ENCODE measurements around the gene ENPP7.

Gene ENPP7, protein sequence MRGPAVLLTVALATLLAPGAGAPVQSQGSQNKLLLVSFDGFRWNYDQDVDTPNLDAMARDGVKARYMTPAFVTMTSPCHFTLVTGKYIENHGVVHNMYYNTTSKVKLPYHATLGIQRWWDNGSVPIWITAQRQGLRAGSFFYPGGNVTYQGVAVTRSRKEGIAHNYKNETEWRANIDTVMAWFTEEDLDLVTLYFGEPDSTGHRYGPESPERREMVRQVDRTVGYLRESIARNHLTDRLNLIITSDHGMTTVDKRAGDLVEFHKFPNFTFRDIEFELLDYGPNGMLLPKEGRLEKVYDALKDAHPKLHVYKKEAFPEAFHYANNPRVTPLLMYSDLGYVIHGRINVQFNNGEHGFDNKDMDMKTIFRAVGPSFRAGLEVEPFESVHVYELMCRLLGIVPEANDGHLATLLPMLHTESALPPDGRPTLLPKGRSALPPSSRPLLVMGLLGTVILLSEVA

DNA sequence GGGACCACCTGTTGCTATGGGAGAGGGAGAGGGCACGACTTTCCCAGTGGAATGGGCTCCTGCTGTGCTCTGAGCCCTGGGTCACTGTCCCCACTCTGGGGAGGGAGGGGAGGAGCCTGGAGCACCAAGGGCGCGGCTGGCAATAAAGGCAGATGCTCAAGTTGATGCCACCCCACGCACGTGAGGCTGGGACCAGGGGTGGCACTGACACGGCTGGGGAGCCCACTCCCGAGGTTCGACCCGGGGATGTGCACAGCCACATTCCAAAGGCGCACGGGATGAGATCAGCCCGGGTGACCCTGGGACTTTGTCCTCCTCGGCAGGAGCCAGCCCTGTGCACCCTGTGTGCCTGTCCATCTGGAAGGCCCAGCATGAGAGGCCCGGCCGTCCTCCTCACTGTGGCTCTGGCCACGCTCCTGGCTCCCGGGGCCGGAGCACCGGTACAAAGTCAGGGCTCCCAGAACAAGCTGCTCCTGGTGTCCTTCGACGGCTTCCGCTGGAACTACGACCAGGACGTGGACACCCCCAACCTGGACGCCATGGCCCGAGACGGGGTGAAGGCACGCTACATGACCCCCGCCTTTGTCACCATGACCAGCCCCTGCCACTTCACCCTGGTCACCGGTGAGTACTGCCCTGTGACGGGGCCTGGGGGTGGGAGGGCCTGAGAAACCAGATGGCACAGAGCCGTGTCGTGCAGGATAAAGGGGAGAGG is at the start of gene ENPP7:
ENPP7 (plus strand) TSS at position 175 of the 715 bp plus-strand sequence; CDS start at position 372, 197 bp downstream.
- no peak for DNase-seq

DNA sequence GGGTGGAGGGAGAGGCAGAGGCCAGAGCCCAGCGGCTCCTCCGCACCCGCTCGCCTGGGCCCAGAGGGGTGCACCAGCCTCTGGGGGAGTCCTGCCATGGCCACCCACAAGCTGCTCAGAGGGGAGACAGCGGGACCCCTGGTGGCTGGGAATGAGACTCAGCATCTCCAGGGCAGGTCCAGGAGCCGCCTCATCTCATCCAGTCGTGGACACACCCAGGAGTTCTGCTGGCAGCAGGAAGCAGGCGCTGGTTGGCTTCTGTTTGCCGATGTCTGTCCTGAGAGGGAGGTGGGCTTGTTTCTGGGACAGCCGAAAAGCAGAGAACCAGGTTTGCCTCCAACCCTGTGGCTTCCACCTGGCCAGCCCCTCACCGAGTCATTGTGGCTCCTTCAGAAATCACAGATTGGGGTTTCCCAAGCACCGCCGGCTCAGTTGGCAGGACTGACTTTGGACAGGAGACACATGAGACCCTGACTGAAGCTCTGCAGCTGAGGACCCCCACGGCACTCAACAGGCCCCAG is 49.6 kb upstream of the ENPP7 start:
- no peak for DNase-seq

DNA sequence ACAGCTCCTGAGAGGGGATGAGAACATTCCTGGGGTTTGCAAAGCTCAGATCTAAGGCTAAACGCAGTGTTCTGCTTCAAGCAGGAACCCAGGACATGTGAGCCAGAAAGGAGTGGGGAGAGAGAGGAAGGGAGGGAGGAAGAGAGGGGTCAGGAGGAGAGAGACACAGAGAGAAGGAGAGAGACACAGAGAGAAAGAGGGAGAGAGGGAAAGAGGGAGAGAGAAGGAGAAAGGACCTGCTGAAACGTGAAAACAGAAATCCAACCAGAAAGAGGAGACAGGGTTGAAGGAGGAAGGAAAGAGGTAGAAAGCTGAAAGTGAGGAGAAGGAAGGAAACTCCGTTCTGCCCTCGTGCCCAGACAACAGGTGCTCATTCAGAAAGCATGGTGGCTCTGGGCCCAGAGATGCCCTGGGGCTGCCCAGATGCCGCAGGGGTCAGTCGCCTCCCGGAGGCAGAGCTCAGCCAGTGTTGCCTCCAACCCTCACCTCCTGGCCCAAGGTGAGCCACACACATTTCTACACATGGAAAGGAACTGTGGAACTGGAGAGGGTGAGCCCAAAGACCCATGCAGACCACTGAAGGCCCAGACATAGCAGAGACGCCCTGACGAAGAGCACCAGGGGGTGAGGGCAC is 49.0 kb upstream of the ENPP7 start:
- DNase-seq, result no peak

DNA sequence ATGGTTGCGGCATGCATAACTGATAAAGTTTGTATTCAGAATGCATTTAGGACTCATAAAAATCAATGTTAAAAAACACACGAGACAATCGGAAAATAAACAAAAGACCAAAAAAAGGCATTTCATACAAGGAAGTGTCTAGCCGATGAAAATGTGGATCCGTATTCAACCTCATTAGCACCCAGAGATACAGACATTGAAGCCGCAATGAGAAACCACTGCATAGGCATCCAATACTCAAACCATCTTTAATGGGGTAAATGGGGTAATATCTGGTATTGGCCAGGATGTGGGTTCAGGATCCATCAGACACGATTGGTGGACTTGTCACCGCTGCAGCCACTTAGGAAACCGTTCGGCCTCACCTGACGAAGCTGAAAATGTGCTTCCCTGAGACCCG is 47.4 kb upstream of the ENPP7 start:
- no peak for DNase-seq

DNA sequence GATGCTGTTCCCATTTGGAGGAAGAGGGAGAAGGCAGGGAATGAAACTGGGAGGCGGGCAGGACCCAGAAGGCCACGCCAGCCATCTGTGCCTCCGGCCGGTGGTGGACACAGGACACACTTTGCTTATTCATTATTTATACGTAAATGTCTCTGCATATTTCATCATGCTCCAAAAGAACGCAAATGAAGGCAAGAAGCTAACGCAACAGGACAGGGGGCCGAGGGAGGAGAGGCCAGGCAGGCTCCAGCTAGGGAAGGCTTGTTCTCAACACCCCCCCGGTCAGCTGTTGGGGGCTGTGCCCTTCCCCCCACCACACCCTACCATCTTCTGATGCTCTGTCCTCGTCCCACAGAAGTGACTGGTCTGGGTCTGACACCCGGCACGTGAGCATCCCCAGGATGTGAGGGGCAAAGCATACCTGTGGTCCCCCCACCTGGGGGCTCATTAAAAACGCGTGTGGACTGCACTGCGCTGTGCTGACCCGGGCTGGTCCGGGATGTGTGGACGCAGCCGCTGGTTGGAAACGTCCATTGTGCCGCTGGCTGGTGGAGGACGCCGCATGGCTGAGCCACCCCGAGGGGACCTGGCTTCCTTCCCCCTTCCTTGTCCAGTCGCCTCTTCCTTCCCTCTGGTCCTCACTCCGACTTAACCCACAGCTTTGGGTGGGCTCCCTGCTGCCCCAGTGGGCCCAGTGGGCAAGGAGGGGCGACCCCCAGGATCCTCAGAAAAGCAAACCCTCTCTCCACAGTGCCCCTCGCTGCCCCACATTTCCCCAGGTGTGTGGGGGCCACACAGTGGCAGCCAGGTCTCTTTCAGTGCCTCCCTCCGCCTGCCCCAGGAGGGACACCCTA is 46.4 kb upstream of the ENPP7 start:
- DNase-seq, result no peak

DNA sequence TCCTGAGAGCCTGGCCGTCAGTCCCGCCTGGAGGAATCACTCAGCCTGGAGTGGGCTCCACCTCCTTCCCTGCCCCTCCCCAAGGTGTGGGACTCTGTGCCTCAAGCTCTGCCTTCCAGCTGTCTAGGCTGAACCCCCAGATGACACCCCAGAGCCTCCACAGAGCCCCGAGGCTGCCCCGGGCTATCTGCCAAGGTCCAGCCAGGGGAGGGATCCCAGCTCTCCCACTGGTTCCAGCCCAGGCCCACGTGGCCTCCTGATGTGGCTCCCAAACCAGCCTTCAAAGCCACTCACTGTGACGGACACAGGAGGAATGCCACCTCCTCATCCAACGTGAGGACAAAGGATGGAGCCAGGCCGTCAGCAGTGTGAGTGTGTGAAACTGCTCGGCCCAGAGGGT is 45.6 kb upstream of the ENPP7 start:
- DNase-seq, result no peak

DNA sequence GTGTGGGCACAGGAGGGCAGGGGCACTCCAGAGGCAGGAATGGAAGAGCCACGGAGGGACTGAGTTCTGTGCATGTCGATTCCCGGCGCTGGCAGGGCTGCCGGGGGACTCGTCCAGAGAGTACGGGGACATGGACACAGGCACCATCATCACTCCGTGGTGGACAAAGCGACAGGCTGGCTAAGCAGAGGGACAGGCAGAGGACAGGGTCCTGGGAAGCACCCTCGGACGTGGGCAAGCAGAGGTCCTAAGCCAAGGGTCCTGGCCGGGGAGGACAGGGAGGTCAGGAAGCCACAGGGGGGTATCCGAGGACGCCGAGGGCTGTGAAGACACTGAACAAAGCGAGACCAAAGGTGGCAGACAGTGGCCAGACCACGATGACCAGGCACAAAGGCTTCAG is 44.3 kb upstream of the ENPP7 start:
- DNase-seq, result no peak

DNA sequence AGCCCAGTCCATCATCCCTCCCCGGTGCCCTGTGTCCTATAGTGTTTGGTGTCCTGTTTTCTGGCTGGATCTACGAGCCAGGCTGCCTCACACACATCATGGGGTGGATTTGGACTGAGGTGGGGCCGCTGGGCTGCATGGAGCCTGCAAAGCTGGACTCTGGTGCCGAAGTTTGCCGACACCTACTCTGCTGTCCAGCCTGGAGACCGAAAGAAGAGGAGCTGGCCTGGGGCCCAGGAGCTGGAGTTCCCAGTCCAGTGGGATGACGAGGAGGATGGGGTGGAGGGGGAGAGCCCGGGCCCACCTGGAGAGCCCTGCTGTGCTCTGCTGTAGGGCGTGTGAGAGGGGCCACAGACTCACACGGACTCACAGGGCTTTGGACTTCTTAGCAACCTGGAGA is 40.3 kb upstream of the ENPP7 start:
- DNase-seq, result no peak

DNA sequence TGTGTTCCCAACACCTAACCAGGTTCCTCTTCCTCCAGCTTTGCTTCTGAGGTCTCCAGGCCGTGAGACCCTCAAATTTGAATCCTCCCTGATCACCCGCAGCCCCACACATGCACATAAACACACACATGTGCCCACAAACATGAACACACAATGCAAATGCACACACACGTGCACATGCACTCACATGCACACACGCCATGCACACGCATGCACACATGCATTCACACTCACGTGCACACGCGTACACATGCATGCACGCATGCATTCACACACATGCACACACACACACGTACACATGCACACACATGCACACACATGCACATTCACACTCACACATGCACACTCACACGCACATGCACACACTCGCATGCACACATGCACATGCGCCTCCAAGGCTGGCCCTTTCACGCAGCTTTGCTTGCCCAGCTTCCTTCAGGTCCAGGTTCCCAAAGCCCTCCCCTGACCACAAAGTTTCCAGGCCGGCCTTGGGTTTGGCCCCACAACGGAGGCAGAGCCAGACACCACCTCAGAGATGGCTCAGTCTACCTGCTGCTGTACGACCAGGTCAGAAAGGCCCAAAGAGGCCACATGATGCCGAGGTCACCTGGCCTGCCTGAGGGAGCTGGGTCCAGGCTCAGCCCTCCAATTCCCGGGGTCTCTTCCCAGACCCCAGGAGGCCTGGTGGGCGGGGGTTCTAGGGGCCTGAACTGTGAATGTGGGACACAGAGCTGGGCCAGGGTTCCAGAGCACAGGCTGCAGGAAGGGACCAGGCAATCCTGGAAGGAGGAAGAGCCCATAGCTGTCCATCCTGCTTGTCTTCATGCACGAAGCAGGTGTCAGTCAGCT is 39.5 kb upstream of the ENPP7 start:
- DNase-seq, result no peak

DNA sequence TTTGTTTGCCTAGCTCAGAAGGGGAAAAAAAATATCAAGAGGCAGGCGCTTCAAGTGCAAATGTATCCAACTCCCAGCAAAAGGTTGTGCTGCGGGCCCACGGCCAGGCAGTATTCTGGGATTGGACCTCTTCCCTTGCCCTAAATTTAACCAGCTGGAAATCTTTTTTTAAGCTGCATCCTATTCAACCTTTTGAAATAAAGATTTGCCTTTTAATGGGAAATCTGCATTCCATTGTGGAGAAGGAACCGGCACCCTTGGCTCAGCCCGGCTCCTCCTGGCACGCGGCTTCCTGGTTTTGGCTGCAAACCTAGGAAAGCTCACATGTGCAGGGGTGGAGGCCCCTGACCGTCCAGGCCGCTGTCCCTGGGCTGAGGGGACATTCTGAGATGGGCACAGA is 38.8 kb upstream of the ENPP7 start:
- no peak for DNase-seq

DNA sequence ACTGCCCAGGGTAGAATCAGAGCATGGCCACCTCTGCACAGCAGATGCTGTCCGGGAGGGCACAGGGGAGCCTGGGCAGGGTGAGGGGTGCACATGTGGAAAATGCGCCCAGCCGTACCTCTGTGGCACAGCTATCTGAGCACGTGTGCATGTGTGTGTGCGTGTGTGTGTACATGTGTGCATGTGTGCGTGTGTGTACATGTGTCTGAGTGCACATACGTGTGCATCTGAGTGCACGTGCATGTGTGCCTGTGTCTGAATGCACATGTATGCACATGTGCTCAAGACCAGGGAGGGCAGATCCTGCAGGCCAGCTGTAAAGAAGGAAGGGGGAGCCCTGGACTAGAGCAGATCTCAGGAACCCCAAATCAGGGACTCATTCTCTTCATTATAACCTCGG is 37.3 kb upstream of the ENPP7 start:
- no peak for DNase-seq

DNA sequence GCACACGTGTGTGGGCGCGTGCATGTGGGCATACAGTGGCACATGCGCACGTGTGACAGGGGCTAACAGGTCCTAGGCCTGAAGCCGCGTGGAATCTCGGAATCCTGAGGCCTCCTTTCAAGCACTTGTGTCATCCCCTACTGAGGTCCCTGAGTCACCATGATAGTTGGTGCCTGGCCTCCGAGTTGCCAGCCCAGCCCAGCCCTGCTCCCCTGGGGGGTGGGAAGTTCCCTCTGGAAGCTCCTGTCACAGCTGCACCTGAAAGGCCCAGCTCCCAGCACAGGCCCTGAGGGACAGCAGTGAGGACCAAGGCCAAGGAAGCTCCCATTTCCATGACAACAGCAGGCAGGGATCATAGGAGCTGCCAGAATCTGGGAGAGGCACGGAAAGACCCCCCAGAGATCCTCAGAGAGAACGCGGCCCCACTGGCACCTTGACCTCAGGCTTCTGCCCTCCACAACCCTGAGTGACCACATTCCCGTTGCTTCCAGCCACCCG is 35.4 kb upstream of the ENPP7 start:
- no peak for DNase-seq

DNA sequence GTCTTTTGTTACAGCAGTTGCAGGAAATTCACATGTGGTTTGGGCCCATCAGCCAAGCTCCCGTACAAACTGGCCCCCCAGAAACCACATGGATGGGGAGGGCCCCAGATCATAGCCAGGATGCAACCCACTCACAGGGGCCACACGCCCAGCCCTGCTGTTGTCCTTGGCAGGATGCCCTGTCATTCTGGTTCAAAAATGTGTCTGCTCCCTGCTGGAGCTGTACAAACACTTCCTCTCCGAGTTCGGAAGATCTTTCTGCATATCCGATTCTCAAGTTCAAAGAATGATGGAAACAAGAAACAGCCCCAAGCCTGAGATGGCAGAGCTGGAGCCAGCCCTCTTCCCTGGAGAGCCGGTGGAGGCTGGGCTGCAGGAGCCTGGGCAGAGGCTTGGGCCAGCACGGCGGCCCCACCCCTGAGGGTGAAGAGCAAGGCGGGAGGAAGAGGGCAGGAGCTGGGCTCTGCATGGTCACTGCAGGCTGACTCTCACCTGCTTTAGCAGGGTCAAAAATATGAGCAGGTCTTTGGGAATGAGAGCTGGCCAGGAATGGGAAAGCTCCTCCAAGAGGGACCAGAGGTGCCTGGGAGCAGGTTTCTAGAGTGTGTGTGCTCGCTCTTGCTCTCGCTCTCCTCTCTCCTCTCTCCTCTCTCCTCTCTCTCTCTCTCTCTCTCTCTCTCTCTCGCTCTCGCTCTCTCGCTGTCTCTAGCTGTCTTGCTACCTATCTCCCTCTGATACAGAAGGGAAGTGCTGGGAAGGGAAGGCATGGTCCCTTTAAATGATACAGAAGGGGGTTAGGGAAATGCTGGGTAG is 34.7 kb upstream of the ENPP7 start:
- DNase-seq, result no peak

DNA sequence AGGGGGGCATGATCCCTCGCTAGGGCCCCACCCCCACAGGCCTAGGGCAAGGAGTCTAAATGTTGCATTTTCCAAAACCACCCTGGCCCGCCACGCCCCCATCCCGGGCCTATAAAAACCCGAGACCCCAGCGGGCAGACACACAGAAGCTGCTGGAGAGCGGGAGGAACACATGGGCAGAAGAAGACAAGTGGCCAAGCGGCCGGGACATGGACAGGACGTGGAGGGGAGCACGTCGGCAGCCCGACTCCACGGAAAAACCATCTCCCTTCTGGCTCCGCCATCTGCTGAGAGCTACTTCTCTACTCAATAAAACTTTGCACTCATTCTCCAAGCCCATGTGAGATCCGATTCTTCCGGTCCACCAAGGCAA is 34.1 kb upstream of the ENPP7 start:
- DNase-seq, result no peak

DNA sequence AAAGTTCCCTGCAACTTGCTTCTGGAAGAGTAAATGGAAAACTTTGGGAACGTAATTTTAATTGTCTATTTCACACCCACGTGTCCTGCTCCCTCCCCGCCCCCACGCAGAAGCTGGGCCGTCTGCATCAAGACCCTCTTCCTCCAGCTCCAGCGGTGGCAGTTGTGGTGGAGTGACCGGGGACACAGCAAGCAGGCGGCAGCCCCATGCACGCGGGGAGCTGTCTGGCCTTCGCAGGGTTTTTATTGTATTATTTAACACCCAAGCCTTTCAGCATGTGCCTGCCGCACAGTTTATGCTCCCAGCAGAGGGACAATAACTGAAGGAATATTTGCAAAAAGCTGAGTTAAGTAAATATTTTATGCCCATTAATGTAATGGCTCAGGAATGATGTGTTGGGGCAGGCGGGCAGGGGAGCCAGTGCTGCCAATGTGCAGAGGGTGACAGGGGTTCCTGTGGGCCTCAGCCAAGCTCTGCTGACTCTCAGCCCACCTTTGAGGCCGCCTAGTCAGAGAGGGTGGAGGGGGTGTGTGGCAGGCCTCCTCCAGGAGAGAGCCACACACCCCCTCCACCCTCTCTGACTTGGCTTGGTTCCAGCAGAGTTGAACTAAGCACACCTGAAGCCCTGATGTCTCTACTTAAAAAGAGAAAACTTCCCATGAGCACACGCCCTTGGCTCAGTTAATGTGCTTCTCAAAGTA is 32.4 kb upstream of the ENPP7 start:
- DNase-seq, result no peak

DNA sequence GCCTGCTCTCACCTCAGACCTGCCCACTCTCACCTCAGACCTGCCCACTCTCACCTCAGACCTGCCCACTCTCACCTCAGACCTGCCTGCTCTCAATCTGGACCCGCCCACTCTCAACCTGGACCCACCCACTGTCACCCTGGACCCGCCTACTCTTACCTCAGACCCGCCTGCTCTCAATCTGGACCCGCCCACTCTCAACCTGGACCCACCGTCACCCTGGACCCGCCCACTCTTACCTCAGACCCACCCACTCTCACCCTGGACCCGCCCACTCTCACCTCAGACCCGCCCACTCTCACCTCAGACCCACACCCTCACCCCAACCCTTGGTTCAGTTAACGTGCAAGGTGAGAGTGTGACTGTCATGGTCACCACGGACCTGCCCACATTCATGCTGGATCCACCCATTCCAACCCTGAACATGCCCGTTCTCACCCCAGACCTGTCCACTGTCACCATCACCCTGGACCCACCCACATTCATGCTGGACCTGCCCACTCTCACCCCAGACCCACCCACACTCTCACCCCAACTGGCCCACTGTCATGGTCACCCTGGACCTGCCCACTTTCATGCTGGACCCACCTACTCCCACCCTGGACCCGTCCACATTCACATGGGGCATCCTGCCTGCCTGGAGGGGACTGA is 31.2 kb upstream of the ENPP7 start:
- no peak for DNase-seq

DNA sequence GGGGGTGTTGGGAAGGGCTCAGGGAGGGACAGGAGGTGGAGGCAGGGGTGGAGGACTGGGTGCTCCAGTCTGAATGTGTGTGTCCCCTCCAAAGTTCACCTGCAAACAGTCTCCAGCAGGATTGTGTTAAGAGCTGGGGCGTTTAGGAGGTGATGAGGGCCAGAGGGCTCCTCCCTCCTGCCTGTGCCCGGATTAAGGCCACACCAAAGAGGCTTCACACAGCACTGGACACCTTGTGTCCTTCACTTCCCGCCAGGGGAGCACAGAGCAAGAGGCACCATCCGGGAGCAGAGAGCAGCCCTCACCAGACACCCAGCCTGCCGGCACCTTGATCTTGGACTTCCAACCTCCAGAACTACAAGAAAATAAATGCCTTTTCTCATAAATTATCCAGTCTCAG is 30.2 kb upstream of the ENPP7 start:
- no peak for DNase-seq

DNA sequence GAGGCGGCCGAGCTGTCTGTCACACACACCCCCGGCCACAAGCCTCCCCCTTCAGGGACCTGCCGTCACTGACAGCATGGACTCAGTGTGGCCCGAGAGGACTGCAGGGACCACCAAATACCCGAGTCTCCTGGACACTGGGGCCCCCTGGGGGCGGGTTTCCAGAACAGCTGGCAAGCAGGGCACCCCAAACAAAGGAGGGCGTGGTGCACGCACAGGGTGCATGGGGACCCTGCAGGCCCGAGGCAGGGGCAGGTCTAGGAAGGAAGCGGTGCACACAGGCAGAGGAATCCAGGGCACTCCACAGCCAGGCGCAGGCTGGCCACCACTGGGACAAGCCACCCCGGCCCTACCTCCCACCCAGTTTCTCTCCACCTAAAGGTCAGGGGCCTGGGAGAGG is 28.7 kb upstream of the ENPP7 start:
- DNase-seq, result no peak

DNA sequence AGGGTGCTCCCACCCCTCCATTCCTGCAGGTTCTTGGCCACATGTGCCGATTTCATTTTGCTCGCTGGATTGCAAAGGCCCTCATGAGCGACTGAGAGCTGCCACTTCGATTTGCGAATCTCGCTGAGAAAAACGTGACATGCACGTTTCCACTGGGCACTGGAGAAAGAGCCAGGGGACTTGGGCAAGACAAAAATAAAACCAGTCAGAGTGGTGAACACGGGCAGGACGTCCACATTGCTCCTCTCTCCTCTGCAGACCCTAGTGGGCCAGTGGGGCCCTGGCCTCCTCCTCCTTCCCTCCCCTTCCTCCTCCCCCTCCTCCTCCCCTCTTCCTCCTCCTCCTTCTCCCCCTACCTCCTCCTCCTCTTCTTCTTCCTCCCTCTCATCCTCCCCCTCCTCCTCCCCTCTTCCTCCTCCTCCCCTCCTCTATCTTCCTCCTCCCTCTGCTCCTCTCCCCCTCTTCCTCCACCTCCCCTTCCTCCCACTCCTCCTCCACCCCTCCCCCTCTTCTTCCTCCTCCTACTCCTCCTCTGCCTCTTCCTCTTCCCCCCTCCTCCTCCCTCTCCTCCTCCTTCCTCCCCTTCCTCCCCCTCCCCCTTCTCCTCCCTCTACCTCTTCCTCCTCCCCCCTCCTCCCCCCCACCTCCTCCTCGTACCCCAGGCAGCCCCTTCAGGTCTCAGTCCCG is 28.1 kb upstream of the ENPP7 start:
- no peak for DNase-seq

Data from hematopoietic multipotent progenitor cell treated with erythropoietin and hydrocortisone succinate and interleukin-3 and kit ligand, for 8 days (in vitro differentiated cells).